Non-pigmented ciliary epithelial cell (primary cell): ENCODE measurements around the gene SERPINA6.
"Not testable (repeated sequence)": the region's sequence is repeated elsewhere in the genome, so short reads cannot be mapped to it uniquely, and the experiment has no call there.

Source experiments
- DNase-seq: peaks from one replicate; pipeline ENCODE4 v3.0.0-alpha.2; 2010; ENCODE audit warnings: low read depth

The SERPINA6 gene, protein sequence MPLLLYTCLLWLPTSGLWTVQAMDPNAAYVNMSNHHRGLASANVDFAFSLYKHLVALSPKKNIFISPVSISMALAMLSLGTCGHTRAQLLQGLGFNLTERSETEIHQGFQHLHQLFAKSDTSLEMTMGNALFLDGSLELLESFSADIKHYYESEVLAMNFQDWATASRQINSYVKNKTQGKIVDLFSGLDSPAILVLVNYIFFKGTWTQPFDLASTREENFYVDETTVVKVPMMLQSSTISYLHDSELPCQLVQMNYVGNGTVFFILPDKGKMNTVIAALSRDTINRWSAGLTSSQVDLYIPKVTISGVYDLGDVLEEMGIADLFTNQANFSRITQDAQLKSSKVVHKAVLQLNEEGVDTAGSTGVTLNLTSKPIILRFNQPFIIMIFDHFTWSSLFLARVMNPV

DNA sequence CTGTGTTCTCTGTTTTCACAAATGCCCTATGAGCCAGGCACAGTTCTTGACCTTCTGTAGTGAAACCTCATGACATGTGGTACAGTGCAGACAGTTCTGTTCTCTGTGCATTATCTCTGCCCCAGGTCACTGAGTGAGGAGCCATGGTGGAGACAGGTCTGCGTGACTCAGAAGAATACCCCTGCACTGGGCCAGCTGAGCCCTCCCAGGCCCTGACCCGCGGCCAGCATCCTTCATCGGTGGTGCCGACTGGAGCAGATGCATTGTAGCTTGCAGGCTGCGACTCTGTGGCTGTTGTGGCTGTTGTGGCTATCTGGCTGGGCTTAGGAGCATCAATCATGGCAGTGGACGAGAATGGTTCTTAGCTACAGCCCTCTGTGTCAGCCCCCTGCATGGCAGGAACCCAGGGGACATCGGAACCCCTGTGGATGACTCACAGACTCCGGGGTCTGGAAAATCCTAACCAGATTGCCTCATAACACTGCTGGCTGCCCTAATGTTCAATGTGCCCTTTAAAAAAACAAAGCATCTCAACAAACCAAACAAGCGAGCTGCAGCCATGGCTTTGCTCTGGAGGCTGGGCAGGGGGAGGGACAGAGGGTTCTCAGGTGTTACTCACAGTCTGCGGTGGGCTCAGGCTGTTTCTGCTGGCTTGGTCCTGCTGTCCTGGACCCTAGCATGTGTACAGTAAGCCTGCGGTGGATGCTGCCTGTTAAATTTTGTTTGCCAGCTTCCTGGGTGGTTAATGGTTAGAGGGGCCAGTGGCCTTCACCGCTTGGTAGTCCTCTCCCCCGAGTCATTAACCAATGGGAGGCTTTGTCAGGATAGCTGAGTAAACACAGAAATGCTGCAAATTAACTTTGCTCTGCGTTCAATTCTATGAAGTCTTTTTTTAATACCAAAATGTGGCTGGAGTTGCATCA, at the start of gene SERPINA6:
Gene SERPINA6, minus strand, starts transcription at position 689 of the 923 bp plus-strand sequence. CDS start 8,688 bp downstream, outside the sequence.
- peak; percentile 8 for DNase-seq

DNA sequence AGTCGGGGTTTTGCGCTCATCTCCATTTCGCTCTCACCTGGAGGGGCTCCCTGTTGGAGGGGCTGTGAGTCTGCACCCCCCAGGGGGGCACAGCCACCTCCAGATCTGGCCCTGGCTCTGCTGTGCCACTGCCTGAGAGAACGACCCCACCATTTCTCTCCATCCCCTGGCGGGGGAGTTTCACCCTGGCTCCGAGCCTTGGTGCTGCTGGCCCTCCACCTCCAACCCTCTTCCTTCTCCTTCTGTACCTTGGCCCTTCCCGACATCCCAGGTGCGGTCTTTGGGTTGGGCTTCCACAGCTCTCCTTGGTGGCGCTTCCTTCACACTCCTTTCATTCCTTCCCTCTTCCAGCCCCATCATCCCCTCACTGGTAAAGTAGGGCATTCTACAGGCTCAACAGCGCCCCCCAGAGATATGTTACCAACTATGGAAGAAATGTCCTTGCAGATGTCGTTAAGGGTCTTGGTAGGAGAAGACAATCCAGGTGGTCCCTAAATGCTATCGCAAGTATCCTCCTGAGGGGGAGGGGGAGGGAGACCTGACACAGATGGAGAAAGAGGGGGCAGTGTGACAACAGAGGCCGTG, 49.0 kb upstream of the SERPINA6 start:
- no peak for DNase-seq

DNA sequence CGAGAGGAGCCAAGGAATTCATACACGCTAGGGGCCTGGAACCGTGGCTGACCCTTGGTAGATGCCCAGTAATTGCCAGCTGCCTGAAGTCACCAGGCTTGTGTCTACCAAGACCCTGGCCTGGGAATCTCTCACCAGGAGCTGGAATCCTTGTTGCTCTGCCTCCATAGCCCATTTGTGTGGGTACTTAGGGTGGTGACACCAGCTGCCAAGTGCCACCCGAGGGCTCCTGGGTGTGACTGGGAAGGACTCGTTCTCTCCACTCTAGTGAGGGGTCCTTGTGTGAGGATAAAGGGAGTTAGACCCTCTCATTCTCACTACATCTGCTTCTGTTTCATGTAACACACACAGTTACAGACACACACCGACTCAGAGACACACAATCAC, 47.4 kb upstream of the SERPINA6 start:
- no peak for DNase-seq

DNA sequence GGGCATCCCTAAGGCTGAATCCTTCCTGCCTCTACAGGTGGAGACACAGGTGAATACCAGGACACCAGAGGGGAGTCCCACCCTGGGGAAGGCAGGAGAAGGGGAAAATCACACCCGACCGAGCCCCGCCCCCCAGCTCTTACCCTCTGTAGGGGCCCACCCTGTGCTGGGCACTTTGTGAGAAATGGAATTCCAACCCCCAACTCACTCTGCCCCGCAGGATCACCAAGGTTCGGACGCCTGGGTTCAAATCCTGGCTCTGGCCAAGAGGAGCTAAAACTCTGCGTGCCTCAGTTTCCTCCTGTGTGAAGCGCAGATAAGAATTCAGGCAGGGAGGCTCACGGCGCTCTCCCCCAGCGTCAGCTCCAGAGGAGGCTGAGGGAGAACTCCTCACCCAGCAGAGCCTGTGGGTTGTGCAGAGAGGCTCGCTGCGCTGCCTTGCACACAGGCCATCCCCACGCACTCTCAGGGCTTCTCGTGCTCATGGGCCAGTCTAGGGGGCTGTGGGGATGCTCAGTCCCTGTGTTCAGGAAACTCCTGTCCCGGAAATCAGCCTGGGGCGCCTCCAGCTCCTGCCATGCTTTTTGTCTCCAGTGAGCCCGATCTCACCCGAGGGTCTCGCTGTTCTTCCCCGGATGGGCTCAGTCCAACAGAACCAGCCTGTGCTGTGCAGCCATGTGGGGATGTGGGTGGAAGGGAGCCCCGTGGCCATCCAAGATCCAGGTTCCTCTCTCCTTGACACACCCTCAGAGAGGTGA, 46.8 kb upstream of the SERPINA6 start:
- DNase-seq = not testable (repeated sequence)

DNA sequence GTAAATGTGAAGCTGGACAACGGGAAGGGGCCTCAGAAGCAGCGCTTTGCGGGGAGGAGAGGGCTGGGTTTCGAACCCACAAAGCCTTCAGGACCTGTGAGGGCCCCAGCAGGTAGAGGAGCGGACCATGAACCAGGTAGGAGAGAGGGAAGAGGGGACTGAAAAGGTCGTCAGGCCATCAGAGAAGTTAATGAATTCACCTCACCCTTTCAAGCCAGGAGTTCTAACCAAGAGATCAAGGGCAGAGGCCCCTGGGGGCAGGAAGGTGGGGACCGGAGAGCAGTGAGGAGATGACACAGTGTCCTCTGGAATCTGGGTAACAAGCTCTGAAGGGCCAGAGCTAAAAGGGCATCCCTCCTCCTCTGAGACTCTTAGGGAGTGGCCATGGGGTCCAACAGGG, 45.8 kb upstream of the SERPINA6 start:
- no peak for DNase-seq

DNA sequence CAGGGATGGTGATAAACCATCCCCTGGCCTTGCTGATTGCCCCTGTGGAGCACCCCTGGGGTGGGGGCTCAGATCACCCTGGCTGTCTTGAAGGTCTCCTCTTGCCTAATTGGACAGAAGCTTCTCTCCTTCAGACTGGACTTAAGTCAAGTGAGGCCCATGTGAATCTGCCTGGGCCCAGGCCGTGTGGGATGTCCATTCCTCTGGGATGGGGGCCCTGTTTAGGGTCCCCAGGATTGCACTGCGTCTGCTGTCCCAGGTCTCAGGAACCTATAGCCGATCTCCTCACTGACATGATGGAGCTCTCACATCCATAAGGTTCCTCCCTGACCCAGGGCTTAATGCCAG, 45.1 kb upstream of the SERPINA6 start:
- DNase-seq = no peak

DNA sequence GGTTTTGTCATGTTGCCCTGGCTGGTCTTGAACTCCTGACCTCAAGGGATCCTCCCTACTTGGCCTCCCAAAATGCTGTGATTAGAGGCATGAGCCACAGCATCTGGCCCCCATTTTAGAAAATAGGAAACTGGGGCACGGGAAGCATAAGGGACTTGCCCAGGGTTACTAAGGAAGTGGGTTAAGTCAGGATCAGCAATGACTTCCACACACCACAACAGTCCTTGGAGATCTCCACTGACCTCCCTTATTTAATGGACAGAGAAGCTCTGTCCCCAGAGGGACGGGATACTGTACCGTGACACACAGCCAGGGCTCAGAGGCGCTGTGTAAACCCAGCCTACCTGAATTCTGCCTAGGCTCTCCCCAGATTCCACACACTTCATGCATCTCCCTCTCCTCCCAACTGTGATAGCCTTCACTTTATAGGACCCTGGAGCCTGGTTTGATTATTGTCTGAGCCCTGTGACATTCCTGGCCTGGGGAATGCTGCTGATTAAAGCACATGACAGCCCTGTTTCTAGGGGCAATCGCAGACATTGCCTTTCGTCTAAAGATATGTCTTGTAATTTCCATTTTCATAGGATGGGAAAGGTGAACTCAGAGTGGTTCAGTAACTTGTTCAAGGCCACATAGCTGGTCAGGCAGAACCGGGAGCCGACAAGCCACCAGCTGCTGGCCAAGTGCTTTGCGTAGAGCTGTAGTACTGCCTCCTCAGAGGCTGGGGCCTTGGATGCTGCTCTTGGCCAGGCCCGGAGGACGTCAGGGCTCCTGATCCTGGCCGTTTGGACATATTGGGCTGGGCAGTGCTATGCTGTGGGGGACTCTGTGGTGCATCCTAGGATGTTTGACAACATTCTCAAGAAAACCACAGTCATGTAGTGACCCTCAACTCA, 44.5 kb upstream of the SERPINA6 start:
- DNase-seq = no peak

DNA sequence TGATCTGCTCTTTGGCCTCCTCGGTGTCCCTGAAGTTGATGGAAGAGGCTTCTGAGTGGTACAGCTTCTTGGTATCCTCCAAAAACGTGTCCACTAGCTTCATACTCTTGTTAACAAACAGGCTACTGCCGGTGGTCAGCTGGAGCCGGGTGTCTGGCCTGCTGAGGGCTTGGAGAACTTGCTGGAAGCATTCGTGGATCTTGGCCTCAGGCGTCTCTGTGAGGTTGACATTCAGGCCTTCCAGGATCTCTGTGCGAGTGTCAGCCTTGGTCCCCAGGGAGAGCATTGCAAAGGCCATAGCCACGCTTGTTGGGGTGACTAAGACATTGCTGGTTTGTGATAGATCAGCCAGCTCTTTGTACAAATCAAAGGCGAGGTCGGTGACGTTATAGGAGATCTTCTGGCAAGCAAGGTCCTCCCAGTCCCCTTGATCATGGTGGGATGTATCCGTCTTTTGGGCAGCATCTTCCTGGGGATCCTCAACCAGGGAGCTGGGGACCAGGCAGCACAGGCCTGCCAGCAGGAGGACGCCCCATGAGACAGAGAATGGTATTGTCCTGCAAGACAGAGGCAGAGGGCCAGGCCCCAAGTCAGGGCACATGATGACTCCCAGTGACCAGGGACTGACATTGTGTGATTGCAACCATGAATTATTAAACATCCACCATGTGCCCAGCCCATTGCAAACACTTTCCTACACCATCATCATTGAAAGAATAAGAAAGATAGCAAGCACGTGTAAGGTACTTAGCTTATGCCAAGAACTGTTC, 43.2 kb upstream of the SERPINA6 start, which contains the start of gene SERPINA2:
Gene SERPINA2, minus strand, starts transcription at position 553 of the 770 bp plus-strand sequence.
- DNase-seq = no peak

DNA sequence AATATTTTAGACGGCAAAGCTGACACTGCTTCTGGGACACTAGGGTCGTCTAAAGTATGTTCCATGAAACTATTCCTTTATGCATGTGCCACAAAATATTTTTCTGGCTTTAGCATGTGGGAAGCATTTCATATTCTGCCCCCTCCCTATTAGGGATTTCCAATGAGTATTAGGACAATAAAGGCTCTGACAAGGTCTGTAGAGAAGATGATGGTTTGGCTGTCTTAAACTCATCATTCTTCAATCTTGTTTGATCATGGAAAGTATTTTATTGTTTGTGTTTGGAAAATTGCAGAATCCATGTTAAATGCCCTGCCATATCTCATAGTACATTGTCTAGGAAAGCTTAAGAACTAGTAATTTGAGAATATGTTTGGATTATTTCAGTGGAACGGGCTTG, 42.5 kb upstream of the SERPINA6 start:
- no peak for DNase-seq

DNA sequence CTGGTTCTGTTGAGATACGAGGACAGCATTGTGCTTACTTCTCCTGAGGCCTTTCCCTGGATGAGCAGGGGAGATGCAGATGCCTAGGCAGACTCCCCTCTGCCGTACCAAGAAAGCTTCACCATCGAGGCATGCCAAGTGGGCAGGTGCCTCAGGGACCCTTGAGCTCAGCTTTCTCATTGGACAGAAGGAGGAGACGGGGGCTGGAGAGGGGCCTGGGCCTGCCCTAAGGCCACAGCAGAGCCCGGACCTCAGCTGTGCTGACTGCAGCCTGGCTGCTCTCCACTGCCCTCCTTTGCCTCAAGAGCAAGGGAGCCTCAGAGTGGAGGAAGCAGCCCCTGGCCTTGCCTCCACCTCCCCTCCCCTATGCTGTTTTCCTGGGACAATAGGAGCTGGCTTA, 41.8 kb upstream of the SERPINA6 start:
- DNase-seq = no peak

DNA sequence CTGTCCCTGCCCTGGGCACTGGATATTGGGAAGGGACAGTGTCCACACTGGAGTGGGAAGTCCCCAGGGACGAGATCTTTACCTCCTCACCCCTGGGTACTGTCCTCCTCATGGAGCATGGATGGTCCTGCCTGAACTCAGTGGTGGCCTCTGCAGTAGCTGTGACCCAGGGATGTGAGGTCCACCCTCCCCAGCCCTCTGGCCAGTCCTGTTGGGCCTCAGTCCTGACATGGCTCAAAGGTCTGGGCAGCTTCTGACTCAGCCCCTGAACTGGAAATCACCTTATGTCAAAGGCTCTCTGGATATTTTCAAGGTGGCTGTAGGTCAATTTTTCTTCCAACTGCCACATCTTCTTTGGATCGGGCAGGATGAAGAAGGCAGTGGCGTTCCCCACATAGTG, 40.9 kb upstream of the SERPINA6 start:
- no peak for DNase-seq

DNA sequence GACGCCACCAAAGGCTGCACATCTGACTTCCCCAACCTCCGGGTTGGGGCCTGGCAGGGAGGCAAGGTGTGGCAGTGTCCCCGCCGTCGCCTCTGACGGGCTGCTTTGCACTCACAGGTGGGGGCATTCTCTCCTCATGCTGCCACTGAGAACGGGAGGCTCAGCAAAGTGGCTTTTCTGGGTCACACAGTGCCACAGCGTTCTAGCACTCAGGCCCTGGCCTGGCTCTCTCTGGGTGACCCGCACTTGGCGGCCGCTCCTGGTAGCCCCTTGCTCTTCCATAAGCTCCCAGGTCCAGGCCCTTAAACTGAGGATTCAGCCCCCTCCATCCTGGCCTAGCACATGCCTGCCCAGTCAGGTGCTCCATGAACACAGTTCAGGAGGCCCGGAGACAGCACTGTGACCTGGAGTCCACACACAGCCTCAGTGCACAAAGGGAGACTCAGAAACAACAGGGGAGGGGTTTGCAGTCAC, 40.1 kb upstream of the SERPINA6 start:
- no peak for DNase-seq

DNA sequence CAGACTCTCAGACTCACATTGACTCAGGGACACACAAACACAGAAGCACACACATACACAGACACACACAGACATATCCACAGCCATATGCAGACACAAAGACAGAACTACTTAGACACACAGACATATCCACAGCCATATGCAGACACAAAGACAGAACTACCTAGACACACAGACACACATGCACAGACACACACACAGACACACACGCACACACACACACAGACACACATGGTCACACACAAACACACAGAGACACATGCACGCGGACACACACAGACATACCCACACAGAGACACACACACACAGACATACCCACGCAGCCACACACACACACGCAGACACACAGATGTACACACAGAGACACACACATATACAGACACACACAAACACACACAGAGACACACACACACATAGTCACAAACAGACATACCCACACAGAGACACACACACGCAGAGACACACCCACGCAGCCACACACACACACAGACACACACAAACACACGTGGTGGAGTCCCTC, 39.5 kb upstream of the SERPINA6 start:
- no peak for DNase-seq

DNA sequence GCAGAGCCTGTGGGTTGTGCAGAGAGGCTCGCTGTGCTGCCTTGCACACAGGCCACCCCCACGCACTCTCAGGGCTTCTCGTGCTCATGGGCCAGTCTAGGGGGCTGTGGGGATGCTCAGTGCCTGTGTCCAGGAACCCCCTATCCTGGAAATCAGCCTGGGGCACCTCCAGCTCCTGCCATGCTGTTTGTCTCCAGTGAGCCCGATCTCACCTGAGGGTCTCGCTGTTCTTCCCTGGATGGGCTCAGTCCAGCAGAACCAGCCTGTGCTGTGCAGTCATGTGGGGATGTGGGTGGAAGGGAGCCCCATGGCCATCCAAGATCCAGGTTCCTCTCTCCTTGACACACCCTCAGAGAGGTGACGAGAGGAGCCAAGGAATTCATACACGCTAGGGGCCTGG, 38.5 kb upstream of the SERPINA6 start:
- DNase-seq = no peak

DNA sequence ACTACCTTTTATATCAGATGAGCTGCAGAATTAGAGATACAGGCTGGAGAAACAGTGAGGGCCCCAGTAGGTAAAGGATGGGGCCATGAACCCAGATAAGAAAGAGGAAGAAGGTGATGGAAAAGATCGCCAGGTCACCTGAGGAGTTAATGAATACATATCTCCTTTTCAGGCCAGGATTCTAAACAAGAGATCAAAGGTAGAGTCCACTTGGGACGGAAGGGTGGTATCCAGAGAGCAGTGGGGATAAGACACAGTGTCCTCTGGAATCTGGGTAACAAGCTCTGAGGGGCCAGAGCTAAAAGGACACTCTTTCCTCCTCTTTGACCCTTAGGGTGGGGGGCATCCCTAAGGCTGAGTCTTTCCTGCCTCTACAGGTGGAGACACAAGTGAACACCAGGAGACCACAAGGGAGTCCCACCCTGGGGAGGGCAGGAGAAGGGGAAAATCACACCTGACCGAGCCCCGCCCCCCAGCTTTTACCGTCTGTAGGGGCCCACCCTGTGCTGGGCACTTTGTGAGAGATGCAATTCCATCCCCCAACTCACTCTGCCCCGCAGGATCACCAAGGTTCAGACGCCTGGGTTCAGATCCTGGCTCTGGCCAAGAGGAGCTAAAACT, 37.9 kb upstream of the SERPINA6 start:
- no peak for DNase-seq

DNA sequence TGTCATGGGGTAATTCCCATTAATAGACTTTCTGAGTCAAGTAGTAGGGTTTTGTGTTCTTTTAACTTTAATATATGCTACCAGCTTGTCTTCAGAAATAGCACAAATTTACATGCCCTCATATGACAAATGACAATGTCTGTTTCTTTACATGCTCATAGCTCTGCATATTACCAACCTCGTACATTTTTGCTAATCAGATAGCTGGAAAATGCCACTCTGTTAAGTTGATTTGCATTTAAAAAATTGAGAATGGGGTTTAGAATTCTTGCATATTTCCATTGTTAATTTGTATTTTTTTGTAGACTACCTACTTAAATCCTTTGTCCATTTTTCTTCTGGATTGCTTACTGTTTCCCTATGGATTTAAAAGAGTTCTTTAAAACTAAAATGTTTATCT, 34.0 kb upstream of the SERPINA6 start:
- no peak for DNase-seq

DNA sequence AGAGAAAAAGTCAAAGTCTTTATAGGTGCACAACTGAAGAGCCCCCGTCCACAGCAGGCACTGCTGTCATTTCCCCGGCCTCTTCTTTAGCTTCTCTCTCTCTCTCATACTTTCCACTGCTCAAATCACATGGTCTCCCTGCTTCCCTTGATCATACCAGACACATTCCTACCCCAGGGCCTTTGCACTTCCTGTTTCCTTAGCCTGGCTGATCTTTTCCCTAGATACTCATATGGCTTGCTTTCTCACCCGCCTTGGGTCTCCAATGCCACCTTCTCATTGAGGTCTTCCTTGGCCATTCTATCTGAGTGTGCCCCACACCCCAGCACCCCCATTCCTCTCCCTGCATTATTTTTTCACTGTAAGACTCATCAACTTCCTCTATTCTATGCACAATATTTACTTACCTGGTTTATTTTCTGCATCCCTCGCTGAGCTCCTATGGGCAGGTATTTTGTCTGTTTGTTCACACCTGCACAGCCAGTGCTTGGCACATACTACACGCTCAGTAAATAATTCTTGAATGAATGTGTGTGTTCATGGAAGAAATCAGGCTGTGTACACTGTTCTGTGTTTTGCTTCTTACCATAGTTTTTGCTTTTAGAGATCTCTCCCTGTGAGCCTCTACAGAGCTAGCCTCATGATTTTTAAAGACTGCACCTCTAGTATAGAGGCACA, 33.4 kb upstream of the SERPINA6 start:
- no peak for DNase-seq

DNA sequence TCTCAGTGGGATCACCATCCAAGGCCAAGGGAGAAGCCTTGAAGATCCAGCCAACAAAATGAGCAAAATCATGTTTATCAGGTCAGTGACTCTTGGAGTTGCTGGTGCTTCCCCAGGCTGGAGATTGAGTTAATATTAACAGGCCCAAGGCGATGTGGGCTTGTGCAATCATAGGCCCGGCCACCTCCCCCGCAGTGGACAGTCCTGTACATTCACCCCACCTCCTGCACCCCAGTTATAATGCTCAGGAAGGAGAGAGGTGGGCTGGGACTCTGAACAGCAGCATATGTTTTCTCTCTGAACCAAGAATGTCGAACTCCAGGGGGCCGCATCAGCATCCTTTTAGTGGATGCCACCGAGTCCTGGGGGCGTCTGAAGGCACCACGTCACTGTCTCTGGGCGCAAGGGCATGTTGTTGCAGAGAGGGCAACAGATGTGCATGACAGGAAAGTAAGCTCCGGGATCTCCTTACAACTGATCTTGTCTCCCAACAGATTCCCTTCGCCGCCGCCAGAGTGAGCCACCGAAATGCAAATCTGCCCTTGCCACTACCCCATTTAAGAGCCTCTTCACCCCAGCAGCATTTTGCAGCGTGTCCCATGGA, 32.2 kb upstream of the SERPINA6 start:
- DNase-seq = peak; percentile 18
